Neural progenitor cell (in vitro differentiated cells): ENCODE results near the gene MYH10. TPM values are rescaled to one million over a fixed set of nuclear protein-coding genes. Genes with fewer than 3 reads are reported as not detected.

Experiments used
- DNase-seq: peaks from one replicate; pipeline ENCODE4 v3.0.0-alpha.2; 2016; ENCODE audit warnings: low spot score
- H2AFZ ChIP-seq: fragments of 200-600 bp; sonication (generic); replicated peaks from 2 replicates; pipeline ENCODE4 v1.6.1; 2016; ENCODE audit warnings: antibody characterized with exemption
- H3F3A ChIP-seq: fragments of 200-600 bp; sonication (generic); 2 replicates; pipeline ENCODE4 v1.6.1; 2016; ENCODE audit warnings: antibody characterized with exemption, low read depth
- H3K27ac ChIP-seq: fragments of 200-600 bp; sonication (generic); 2 replicates; pipeline ENCODE4 v1.5.1; 2016; ENCODE audit warnings: mild to moderate bottlenecking
- H3K27me3 ChIP-seq: fragments of 200-600 bp; sonication (generic); 2 replicates; pipeline ENCODE4 v1.6.1; 2016; ENCODE audit warnings: mild to moderate bottlenecking, moderate library complexity
- H3K36me3 ChIP-seq: fragments of 200-600 bp; sonication (generic); 2 replicates; pipeline ENCODE4 v1.5.1; 2016
- H3K4me1 ChIP-seq: fragments of 200-600 bp; sonication (generic); 2 replicates; pipeline ENCODE4 v1.6.1; 2016; ENCODE audit warnings: mixed run types
- H3K4me2 ChIP-seq: fragments of 200-600 bp; sonication (generic); 2 replicates; pipeline ENCODE4 v1.6.1; 2016
- H3K4me3 ChIP-seq: fragments of 200-600 bp; sonication (generic); 2 replicates; pipeline ENCODE4 v1.5.1; 2016
- H3K79me2 ChIP-seq: fragments of 200-600 bp; sonication (generic); 2 replicates; pipeline ENCODE4 v1.6.1; 2016; ENCODE audit warnings: low read depth
- H3K9ac ChIP-seq: fragments of 200-600 bp; sonication (generic); 2 replicates; pipeline ENCODE4 v1.6.1; 2016
- H3K9me3 ChIP-seq: fragments of 200-600 bp; sonication (generic); 2 replicates; pipeline ENCODE4 v1.5.1; 2016; ENCODE audit warnings: low read depth
- H4K20me1 ChIP-seq: fragments of 200-600 bp; sonication (generic); 2 replicates; pipeline ENCODE4 v1.6.1; 2016; ENCODE audit warnings: low read depth
- H3K27ac Mint-ChIP-seq: 3 replicates; pipeline ENCODE4 v1.8.0; 2021; ENCODE audit warnings: mixed read lengths
- H3K27me3 Mint-ChIP-seq: 2 replicates; pipeline ENCODE4 v1.8.0; 2022; ENCODE audit warnings: low read depth, mild to moderate bottlenecking, inconsistent platforms, moderate library complexity, mixed read lengths; ENCODE audit not compliant: insufficient read depth
- H3K36me3 Mint-ChIP-seq: 3 replicates; pipeline ENCODE4 v1.8.0; 2021; ENCODE audit warnings: mixed read lengths
- H3K4me1 Mint-ChIP-seq: 3 replicates; pipeline ENCODE4 v1.8.0; 2021; ENCODE audit warnings: mixed read lengths
- H3K4me3 Mint-ChIP-seq: 3 replicates; pipeline ENCODE4 v1.8.0; 2021; ENCODE audit warnings: mild to moderate bottlenecking, moderate library complexity, mixed read lengths
- H3K9me3 Mint-ChIP-seq: 3 replicates; pipeline ENCODE4 v1.8.0; 2020; ENCODE audit warnings: mixed read lengths
- CTCF ChIP-seq: fragments of 200-600 bp; sonication (generic); IDR thresholded peaks from 2 replicates; pipeline ENCODE4 v1.5.1; 2017; ENCODE audit warnings: antibody characterized with exemption, mild to moderate bottlenecking
- EZH2 ChIP-seq: fragments of 200-600 bp; sonication (generic); IDR thresholded peaks from 2 replicates; pipeline ENCODE4 v1.6.1; 2017; ENCODE audit warnings: antibody characterized with exemption, mild to moderate bottlenecking, moderate library complexity
- EZH2phosphoT487 ChIP-seq: fragments of 200-600 bp; sonication (generic); IDR thresholded peaks from 2 replicates; pipeline ENCODE4 v1.6.1; 2017; ENCODE audit warnings: antibody characterized with exemption
- total RNA-seq: library from RNA; depleted of rRNA; stranded (reverse); fragments of >200 nt; gene quantifications from 2 replicates; pipeline ENCODE4 v1.2.3, GENCODE V29; 2015; ENCODE audit warnings: low replicate concordance

MYH10 gene
- total RNA-seq, 1 donor from 2014 or later: 213 TPM

GRCh38 chr17:8537734-8538133 is 92.8 kb downstream of the MYH10 start:
- Histone ChIP-seq H3K4me1 (no peaks in the 10 kb centered on the region), H3K4me3 (no peak overlapping the region), H2AFZ (no peak overlapping the region), H3F3A (no peaks in the 10 kb centered on the region), H3K4me2 (no peak overlapping the region), H3K27me3 (no peaks in the 10 kb centered on the region), H3K79me2 (no peaks in the 10 kb centered on the region), H3K27ac (no peak overlapping the region), H4K20me1 (no peaks in the 10 kb centered on the region), H3K36me3 (peaks cover 26% of the 10 kb centered on the region), H3K9ac (no peak overlapping the region), H3K9me3 (no peaks in the 10 kb centered on the region)
- Mint-ChIP-seq H3K4me1 (no peaks in the 10 kb centered on the region), H3K9me3 (no peaks in the 10 kb centered on the region), H3K27ac (no peak overlapping the region), H3K4me3 (no peak overlapping the region), H3K36me3 (peaks cover 17% of the 10 kb centered on the region), H3K27me3 (no peaks in the 10 kb centered on the region)
- DNase-seq: no peak
- TF ChIP-seq CTCF (no peak), EZH2 (no peak), EZH2phosphoT487 (no peak)

GRCh38 chr17:8534498-8535188 is 95.9 kb downstream of the MYH10 start:
- H3K27ac ChIP-seq: no peak overlapping the region
- H3F3A ChIP-seq: no peaks in the 10 kb centered on the region
- no peak overlapping the region for H3K9ac ChIP-seq
- H3K36me3 ChIP-seq: peaks cover 22% of the 10 kb centered on the region
- H4K20me1 ChIP-seq: no peaks in the 10 kb centered on the region
- no peak overlapping the region for H3K4me3 ChIP-seq
- no peak overlapping the region for H2AFZ ChIP-seq
- Mint-ChIP-seq H3K4me3 (no peak overlapping the region), H3K27me3 (no peaks in the 10 kb centered on the region), H3K27ac (no peak overlapping the region), H3K36me3 (peaks cover 15% of the 10 kb centered on the region), H3K9me3 (no peaks in the 10 kb centered on the region), H3K4me1 (no peaks in the 10 kb centered on the region)
- no peaks in the 10 kb centered on the region for H3K27me3 ChIP-seq
- TF ChIP-seq EZH2: no peak
- H3K9me3 ChIP-seq: no peaks in the 10 kb centered on the region
- H3K4me2 ChIP-seq: no peak overlapping the region
- no peak for DNase-seq
- no peaks in the 10 kb centered on the region for H3K79me2 ChIP-seq
- H3K4me1 ChIP-seq: no peaks in the 10 kb centered on the region

- no peaks in the 10 kb centered on the region for H3K79me2 ChIP-seq
- no peak overlapping the region for H2AFZ ChIP-seq
- H3K27ac ChIP-seq: no peak overlapping the region
- no peaks in the 10 kb centered on the region for H3K4me1 ChIP-seq
- TF ChIP-seq EZH2phosphoT487 (no peak), EZH2 (no peak), CTCF (no peak)
- no peak overlapping the region for H3K4me3 ChIP-seq
- H3F3A ChIP-seq: no peaks in the 10 kb centered on the region
- H3K9me3 Mint-ChIP-seq: no peaks in the 10 kb centered on the region
- no peaks in the 10 kb centered on the region for H3K27me3 Mint-ChIP-seq
- H3K9ac ChIP-seq: no peak overlapping the region
- H4K20me1 ChIP-seq: peaks cover 5% of the 10 kb centered on the region
- no peaks in the 10 kb centered on the region for H3K9me3 ChIP-seq
- no peak overlapping the region for H3K27ac Mint-ChIP-seq
- H3K4me2 ChIP-seq: no peak overlapping the region
- peaks cover 15% of the 10 kb centered on the region for H3K36me3 Mint-ChIP-seq
- no peak for DNase-seq
- H3K36me3 ChIP-seq: peaks cover 23% of the 10 kb centered on the region
- H3K4me1 Mint-ChIP-seq: no peaks in the 10 kb centered on the region
- H3K4me3 Mint-ChIP-seq: no peak overlapping the region
- no peaks in the 10 kb centered on the region for H3K27me3 ChIP-seq
Observed at GRCh38 chr17:8532021-8532420, 98.5 kb downstream of the MYH10 start.

GRCh38 chr17:8522577-8522976 is 107.9 kb downstream of the MYH10 start:
- no peak overlapping the region for H3K4me3 Mint-ChIP-seq
- H3K27ac Mint-ChIP-seq: no peak overlapping the region
- Histone ChIP-seq H3K9me3 (no peaks in the 10 kb centered on the region), H3K4me1 (no peaks in the 10 kb centered on the region), H3F3A (no peaks in the 10 kb centered on the region), H3K9ac (no peak overlapping the region), H3K27ac (no peak overlapping the region), H3K4me3 (no peak overlapping the region), H2AFZ (no peak overlapping the region), H3K36me3 (peaks cover 25% of the 10 kb centered on the region), H3K79me2 (no peaks in the 10 kb centered on the region), H3K4me2 (no peak overlapping the region), H3K27me3 (no peaks in the 10 kb centered on the region), H4K20me1 (peaks cover 15% of the 10 kb centered on the region)
- no peak for TF ChIP-seq CTCF
- TF ChIP-seq EZH2: no peak
- TF ChIP-seq EZH2phosphoT487: no peak
- H3K4me1 Mint-ChIP-seq: no peaks in the 10 kb centered on the region
- no peaks in the 10 kb centered on the region for H3K9me3 Mint-ChIP-seq
- no peaks in the 10 kb centered on the region for H3K27me3 Mint-ChIP-seq
- H3K36me3 Mint-ChIP-seq: peaks cover 32% of the 10 kb centered on the region
- no peak for DNase-seq
